Kidney epithelial cell (primary cell): ENCODE measurements around the gene SVOP. TPM values are rescaled to one million over a fixed set of nuclear protein-coding genes. Genes with fewer than 3 reads are reported as not detected.

Source experiments
- DNase-seq: peaks from one replicate; pipeline ENCODE4 v3.0.0-alpha.2; 2010; ENCODE audit warnings: low read depth
- H3K27me3 ChIP-seq: 2 replicates; pipeline ENCODE4 v1.6.0; 2011; ENCODE audit warnings: low read length; ENCODE audit not compliant: control insufficient read depth, insufficient read depth
- H3K36me3 ChIP-seq: 2 replicates; pipeline ENCODE4 v1.5.1; 2011; ENCODE audit warnings: low read length; ENCODE audit not compliant: control insufficient read depth, insufficient read depth
- H3K4me3 ChIP-seq: 2 replicates; pipeline ENCODE4 v1.5.1; 2011; ENCODE audit warnings: low read depth, mild to moderate bottlenecking, control low read depth, low read length
- CTCF ChIP-seq: IDR thresholded peaks from 2 replicates; pipeline ENCODE4 v1.5.1; 2011; ENCODE audit warnings: mild to moderate bottlenecking, moderate library complexity, low read length, control low read depth, inconsistent platforms; ENCODE audit not compliant: insufficient read depth, poor library complexity, severe bottlenecking
- total RNA-seq: library from RNA; depleted of rRNA; stranded (reverse); fragments of >200 nt; gene quantifications from 2 replicates; pipeline ENCODE4 v1.2.3, GENCODE V29; 2015

SVOP gene
- total RNA-seq, 1 donor from 2014 or later = not detected

GRCh38 chr12:108914121-108914531 lies 106.7 kb downstream of the SVOP start:
- no peaks in the 10 kb centered on the region for H3K27me3 ChIP-seq
- DNase-seq = no peak
- TF ChIP-seq CTCF = no peak

GRCh38 chr12:108912361-108912760 lies 108.5 kb downstream of the SVOP start:
- TF ChIP-seq CTCF = no peak
- H3K4me3 ChIP-seq = no peak overlapping the region
- DNase-seq = no peak
- no peaks in the 10 kb centered on the region for H3K27me3 ChIP-seq
- H3K36me3 ChIP-seq = no peaks in the 10 kb centered on the region

More at GRCh38 chr12:108914121-108914531, 106.7 kb downstream of the SVOP start:
- no peak overlapping the region for H3K4me3 ChIP-seq
- H3K36me3 ChIP-seq = no peaks in the 10 kb centered on the region

GRCh38 chr12:108911915-108912314 lies 109.0 kb downstream of the SVOP start:
- TF ChIP-seq CTCF = no peak
- DNase-seq = no peak
- H3K36me3 ChIP-seq = no peaks in the 10 kb centered on the region
- H3K27me3 ChIP-seq = no peaks in the 10 kb centered on the region
- H3K4me3 ChIP-seq = no peak overlapping the region

DNA sequence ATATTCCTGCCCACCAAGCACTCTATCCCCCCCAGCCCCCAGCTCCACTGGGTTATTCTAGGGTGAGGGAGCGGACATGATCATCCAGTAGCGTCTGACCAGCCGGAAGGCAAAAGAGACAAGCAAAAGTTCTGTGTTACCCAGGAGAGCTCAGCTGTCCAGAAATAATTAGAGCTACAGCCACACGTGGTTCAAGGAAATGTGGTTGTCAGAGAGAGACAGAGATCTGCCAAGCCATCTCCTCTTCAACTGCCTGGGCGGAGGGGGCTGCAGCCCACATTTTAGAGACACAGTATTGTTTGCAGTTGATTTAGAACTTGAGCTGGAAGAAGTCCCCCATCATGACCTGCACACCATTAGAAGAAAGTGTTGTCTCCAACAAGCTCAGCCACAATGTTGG lies 110.5 kb downstream of the SVOP start:
- no peaks in the 10 kb centered on the region for H3K27me3 ChIP-seq
- DNase-seq = no peak
- no peak overlapping the region for H3K4me3 ChIP-seq
- no peaks in the 10 kb centered on the region for H3K36me3 ChIP-seq
- no peak for TF ChIP-seq CTCF

- H3K27me3 ChIP-seq = no peaks in the 10 kb centered on the region
- TF ChIP-seq CTCF = no peak
- no peak overlapping the region for H3K4me3 ChIP-seq
- peak; percentile 2 for DNase-seq
- no peaks in the 10 kb centered on the region for H3K36me3 ChIP-seq
Measured at GRCh38 chr12:108907839-108908351, 113.0 kb downstream of the SVOP start.

DNA sequence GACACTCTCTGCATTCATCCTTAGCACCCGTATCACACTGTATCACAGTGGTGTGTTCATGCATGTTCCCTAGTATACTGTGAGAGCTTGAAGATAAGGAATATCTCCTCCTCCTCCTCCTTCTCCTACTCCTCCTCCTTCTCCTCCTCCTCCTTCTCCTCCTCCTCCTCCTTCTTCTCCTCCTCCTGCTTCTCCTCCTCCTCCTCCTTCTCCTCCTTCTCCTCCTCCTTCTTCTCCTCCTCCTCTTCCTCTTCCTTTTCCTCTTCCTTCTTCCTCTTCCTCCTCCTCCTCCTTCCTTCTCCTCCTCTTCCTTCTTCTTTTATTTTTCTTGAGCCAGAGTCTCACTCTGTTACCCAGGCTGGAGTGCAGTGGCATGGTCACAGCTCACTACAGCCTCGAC lies 113.9 kb downstream of the SVOP start:
- H3K27me3 ChIP-seq = no peaks in the 10 kb centered on the region
- H3K36me3 ChIP-seq = no peaks in the 10 kb centered on the region
- H3K4me3 ChIP-seq = no peak overlapping the region
- no peak for DNase-seq
- no peak for TF ChIP-seq CTCF
